ENCODE results near the gene ITPRID1.
"Not testable (repeated sequence)": the region's sequence is repeated elsewhere in the genome, so short reads cannot be mapped to it uniquely, and the experiment has no call there.

ITPRID1 gene

GRCh38 chr7:31513790-31514189 is at the start of gene ITPRID1:
ITPRID1 (plus strand) TSS chr7:31514090; CDS start chr7:31553025, 38,935 bp downstream.
- no peak for DNase-seq (ENCODE audit: low spot score)

GRCh38 chr7:31464601-31465000 is 49.3 kb upstream of the ITPRID1 start:
- no peak for DNase-seq (ENCODE audit: low spot score)

GRCh38 chr7:31465285-31465684 is 48.6 kb upstream of the ITPRID1 start:
- DNase-seq (ENCODE audit: low spot score), result no peak

GRCh38 chr7:31466036-31466435 is 47.9 kb upstream of the ITPRID1 start:
- DNase-seq (ENCODE audit: low spot score), result no peak

- not testable (repeated sequence) for DNase-seq (ENCODE audit: low spot score)
Observed at GRCh38 chr7:31470883-31471282, 43.0 kb upstream of the ITPRID1 start.

- DNase-seq (ENCODE audit: low spot score), result no peak
Observed at GRCh38 chr7:31475368-31475767, 38.5 kb upstream of the ITPRID1 start.

GRCh38 chr7:31476073-31476745 is 37.7 kb upstream of the ITPRID1 start:
- DNase-seq (ENCODE audit: low spot score), result no peak

GRCh38 chr7:31476941-31477677 is 36.8 kb upstream of the ITPRID1 start:
- no peak for DNase-seq (ENCODE audit: low spot score)

GRCh38 chr7:31478018-31478417 is 35.9 kb upstream of the ITPRID1 start:
- DNase-seq (ENCODE audit: low spot score), result no peak

- DNase-seq (ENCODE audit: low spot score), result peak; percentile 33
Observed at GRCh38 chr7:31478721-31479120, 35.2 kb upstream of the ITPRID1 start.

GRCh38 chr7:31487071-31487470 is 26.8 kb upstream of the ITPRID1 start:
- DNase-seq (ENCODE audit: low spot score), result no peak

- DNase-seq (ENCODE audit: low spot score), result no peak
Observed at GRCh38 chr7:31487476-31487875, 26.4 kb upstream of the ITPRID1 start.

- DNase-seq (ENCODE audit: low spot score), result peak; percentile 46
Observed at GRCh38 chr7:31488562-31489203, 25.2 kb upstream of the ITPRID1 start.

- DNase-seq (ENCODE audit: low spot score), result no peak
Observed at GRCh38 chr7:31490796-31491314, 23.0 kb upstream of the ITPRID1 start.

GRCh38 chr7:31492086-31492485 is 21.8 kb upstream of the ITPRID1 start:
- DNase-seq (ENCODE audit: low spot score), result no peak

- DNase-seq (ENCODE audit: low spot score), result peak; percentile 6
Observed at GRCh38 chr7:31493714-31494181, 20.1 kb upstream of the ITPRID1 start.

- DNase-seq (ENCODE audit: low spot score), result no peak
Observed at GRCh38 chr7:31494421-31494820, 19.5 kb upstream of the ITPRID1 start.

GRCh38 chr7:31495653-31496052 is 18.2 kb upstream of the ITPRID1 start:
- DNase-seq (ENCODE audit: low spot score), result no peak

- DNase-seq (ENCODE audit: low spot score), result no peak
Observed at GRCh38 chr7:31497516-31497915, 16.4 kb upstream of the ITPRID1 start.

GRCh38 chr7:31500656-31501055 is 13.2 kb upstream of the ITPRID1 start:
- DNase-seq (ENCODE audit: low spot score), result no peak

- no peak for DNase-seq (ENCODE audit: low spot score)
Observed at GRCh38 chr7:31508823-31509222, 5.1 kb upstream of the ITPRID1 start.

- no peak for DNase-seq (ENCODE audit: low spot score)
Observed at GRCh38 chr7:31512166-31512565, 1.7 kb upstream of the ITPRID1 start.
